Fibroblast of villous mesenchyme (primary cell): ENCODE measurements around the gene CDH4. TPM values are rescaled to one million over a fixed set of nuclear protein-coding genes. Genes with fewer than 3 reads are reported as not detected.

ENCODE experiments used
- DNase-seq: peaks from one replicate; pipeline ENCODE4 v3.0.0-alpha.2; 2010; ENCODE audit warnings: low read depth
- H3K4me3 ChIP-seq: 2 replicates; pipeline ENCODE4 v1.5.1; 2011; ENCODE audit warnings: low read depth, mild to moderate bottlenecking, low read length
- CTCF ChIP-seq: IDR thresholded peaks from 2 replicates; pipeline ENCODE4 v1.5.1; 2012; ENCODE audit warnings: low read depth, mild to moderate bottlenecking, low read length; ENCODE audit not compliant: insufficient read depth
- total RNA-seq: library from RNA; depleted of rRNA; stranded (reverse); fragments of >200 nt; gene quantifications from 2 replicates; pipeline ENCODE4 v1.2.3, GENCODE V29; 2012

The CDH4 gene
- total RNA-seq, 1 donor: 1.7 TPM

GRCh38 chr20:61733216-61733615 is 481.2 kb downstream of the CDH4 start:
- no peak for TF ChIP-seq CTCF

GRCh38 chr20:61733891-61734732 is 482.1 kb downstream of the CDH4 start:
- TF ChIP-seq CTCF: no peak

More at GRCh38 chr20:61733216-61733615, 481.2 kb downstream of the CDH4 start:
- DNase-seq: no peak
- no peak overlapping the region for H3K4me3 ChIP-seq

GRCh38 chr20:61734733-61735502 is 482.9 kb downstream of the CDH4 start:
- no peak for DNase-seq
- H3K4me3 ChIP-seq: no peak overlapping the region
- no peak for TF ChIP-seq CTCF

More at GRCh38 chr20:61733891-61734732, 482.1 kb downstream of the CDH4 start:
- DNase-seq: no peak
- no peak overlapping the region for H3K4me3 ChIP-seq

- no peak for DNase-seq
- no peak for TF ChIP-seq CTCF
Observed at GRCh38 chr20:61735503-61735785, 483.4 kb downstream of the CDH4 start.

GRCh38 chr20:61736001-61736635 is 484.1 kb downstream of the CDH4 start:
- TF ChIP-seq CTCF: no peak
- DNase-seq: no peak

More at GRCh38 chr20:61735503-61735785, 483.4 kb downstream of the CDH4 start:
- H3K4me3 ChIP-seq: no peak overlapping the region

GRCh38 chr20:61736751-61737310 is 484.8 kb downstream of the CDH4 start:
- no peak for TF ChIP-seq CTCF
- no peak for DNase-seq
- H3K4me3 ChIP-seq: no peak overlapping the region

More at GRCh38 chr20:61736001-61736635, 484.1 kb downstream of the CDH4 start:
- no peak overlapping the region for H3K4me3 ChIP-seq
